ENCODE measurements around the gene PAWR.
"Not testable (repeated sequence)": the region's sequence is repeated elsewhere in the genome, so short reads cannot be mapped to it uniquely, and the experiment has no call there.

The PAWR gene

GRCh38 chr12:79685068-79685467 is 5.7 kb downstream of the PAWR start:
- no peak for DNase-seq

GRCh38 chr12:79684338-79684737 is 6.4 kb downstream of the PAWR start:
- not testable (repeated sequence) for DNase-seq

GRCh38 chr12:79682593-79682992 is 8.2 kb downstream of the PAWR start:
- DNase-seq = no peak

- DNase-seq = no peak
Observed at GRCh38 chr12:79681008-79681590, 9.7 kb downstream of the PAWR start.

- DNase-seq = no peak
Observed at GRCh38 chr12:79680051-79680450, 10.7 kb downstream of the PAWR start.

- DNase-seq = no peak
Observed at GRCh38 chr12:79678306-79678705, 12.5 kb downstream of the PAWR start.

GRCh38 chr12:79677672-79678071 is 13.1 kb downstream of the PAWR start:
- no peak for DNase-seq

- DNase-seq = no peak
Observed at GRCh38 chr12:79676579-79676978, 14.2 kb downstream of the PAWR start.

GRCh38 chr12:79674629-79675028 is 16.1 kb downstream of the PAWR start:
- no peak for DNase-seq

- no peak for DNase-seq
Observed at GRCh38 chr12:79673354-79673753, 17.4 kb downstream of the PAWR start.

GRCh38 chr12:79668113-79668512 is 22.7 kb downstream of the PAWR start:
- DNase-seq = no peak

GRCh38 chr12:79665212-79665887 is 25.4 kb downstream of the PAWR start:
- DNase-seq = no peak

GRCh38 chr12:79664518-79664917 is 26.2 kb downstream of the PAWR start:
- no peak for DNase-seq

- DNase-seq = no peak
Observed at GRCh38 chr12:79662046-79662811, 28.5 kb downstream of the PAWR start.

- DNase-seq = no peak
Observed at GRCh38 chr12:79661629-79662028, 29.1 kb downstream of the PAWR start.

GRCh38 chr12:79659961-79660431 is 30.8 kb downstream of the PAWR start:
- no peak for DNase-seq

- DNase-seq = no peak
Observed at GRCh38 chr12:79658221-79658620, 32.5 kb downstream of the PAWR start.

GRCh38 chr12:79657136-79657535 is 33.6 kb downstream of the PAWR start:
- DNase-seq = no peak

GRCh38 chr12:79655036-79655435 is 35.7 kb downstream of the PAWR start:
- no peak for DNase-seq

GRCh38 chr12:79652521-79652920 is 38.2 kb downstream of the PAWR start:
- no peak for DNase-seq

GRCh38 chr12:79650440-79650839 is 40.3 kb downstream of the PAWR start:
- DNase-seq = no peak

GRCh38 chr12:79648881-79649280 is 41.9 kb downstream of the PAWR start:
- DNase-seq = no peak

- not testable (repeated sequence) for DNase-seq
Observed at GRCh38 chr12:79646843-79647242, 43.9 kb downstream of the PAWR start.

- DNase-seq = no peak
Observed at GRCh38 chr12:79645235-79645630, 45.5 kb downstream of the PAWR start.

Measured in NCI-H2081 treated with DMSO at 0.1 percent for 48 hours (cell line).